ENCODE results near the gene MYO3B. TPM values are rescaled to one million over a fixed set of nuclear protein-coding genes. Genes with fewer than 3 reads are reported as not detected.

Gene MYO3B
- total and polyA plus RNA-seq, 2 donors from 2014 or later: 3.5 to 6.4 TPM

- intact Hi-C loops (cut with DNase I): no loop called here
Observed at GRCh38 chr2:170500104-170500503, 322.2 kb downstream of the MYO3B start.

GRCh38 chr2:170500770-170501169 lies 322.8 kb downstream of the MYO3B start:
- TF ChIP-seq CTCF (IDR thresholded peaks at IDR 0.05; ENCODE audit: borderline replicate concordance, extremely low read depth, insufficient read depth): no peak
- H3K9ac ChIP-seq (ENCODE audit: low read length in 3 of 3): no peak overlapping the region
- H3K4me3 ChIP-seq (ENCODE audit: low read length in 3 of 3): no peak overlapping the region
- no peak for DNase-seq
- no peak for FAIRE-seq
- H3K27ac ChIP-seq (ENCODE audit: low read depth in 2 of 2, low read length in 2 of 2): no peak overlapping the region
- intact Hi-C loops (cut with DNase I): no loop called here
- H3K27me3 ChIP-seq (ENCODE audit: control insufficient read depth, insufficient read depth, low read length): no peaks in the 10 kb centered on the region
- H3K36me3 ChIP-seq (ENCODE audit: control insufficient read depth in 2 of 3, insufficient read depth in 3 of 3, low read length in 3 of 3): no peaks in the 10 kb centered on the region
- no peaks in the 10 kb centered on the region for H3K9me3 ChIP-seq (ENCODE audit: control insufficient read depth in 2 of 3, insufficient read depth in 1 of 3, low read length in 3 of 3)
- H3K4me1 ChIP-seq (ENCODE audit: control insufficient read depth in 2 of 3, insufficient read depth in 2 of 3, low read depth in 1 of 3, low read length in 3 of 3): peaks cover 0 to 1% (median 0%) of the 10 kb centered on the region in 3 donors

More at GRCh38 chr2:170500104-170500503, 322.2 kb downstream of the MYO3B start:
- no peak for DNase-seq
- H3K36me3 ChIP-seq (ENCODE audit: control insufficient read depth in 2 of 3, insufficient read depth in 3 of 3, low read length in 3 of 3): no peaks in the 10 kb centered on the region
- no peaks in the 10 kb centered on the region for H3K4me1 ChIP-seq (ENCODE audit: control insufficient read depth in 2 of 3, insufficient read depth in 2 of 3, low read depth in 1 of 3, low read length in 3 of 3)
- no peak overlapping the region for H3K9ac ChIP-seq (ENCODE audit: low read length in 3 of 3)
- no peak for TF ChIP-seq CTCF (IDR thresholded peaks at IDR 0.05; ENCODE audit: borderline replicate concordance, extremely low read depth, insufficient read depth)
- no peak for FAIRE-seq
- H3K4me3 ChIP-seq (ENCODE audit: low read length in 3 of 3): no peak overlapping the region
- H3K27me3 ChIP-seq (ENCODE audit: control insufficient read depth, insufficient read depth, low read length): no peaks in the 10 kb centered on the region
- H3K9me3 ChIP-seq (ENCODE audit: control insufficient read depth in 2 of 3, insufficient read depth in 1 of 3, low read length in 3 of 3): no peaks in the 10 kb centered on the region
- H3K27ac ChIP-seq (ENCODE audit: low read depth in 2 of 2, low read length in 2 of 2): no peak overlapping the region

DNA sequence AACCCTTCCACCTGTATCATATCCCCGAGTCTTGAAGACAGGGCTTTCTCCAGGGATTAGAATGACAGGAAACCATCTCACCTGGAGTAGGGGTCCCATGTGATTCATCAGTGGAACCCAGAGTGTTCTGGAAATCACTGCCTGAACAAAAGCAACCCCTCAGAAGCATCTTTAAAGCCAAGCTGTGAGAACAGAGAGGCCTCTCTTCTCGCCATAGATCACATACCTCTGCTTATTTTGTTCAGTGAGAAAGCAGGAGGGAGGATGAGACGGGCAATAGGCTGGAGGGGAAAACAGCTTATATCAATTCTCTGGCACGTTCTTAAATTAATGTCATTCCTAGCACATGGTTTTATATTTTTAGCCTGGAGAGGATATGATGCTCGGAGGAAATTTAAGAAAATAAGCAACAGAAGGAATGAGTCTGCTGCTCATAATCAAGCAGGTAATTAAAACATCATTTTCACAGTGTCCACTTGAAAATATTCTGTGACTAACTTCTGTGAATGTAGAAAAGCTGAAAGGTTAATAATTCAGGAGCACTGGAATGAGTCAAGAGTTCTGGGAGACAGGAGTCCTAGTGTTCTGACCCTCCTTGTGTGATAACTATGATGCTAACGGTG lies 323.6 kb downstream of the MYO3B start:
- no peak overlapping the region for H3K27ac ChIP-seq (ENCODE audit: low read depth in 2 of 2, low read length in 2 of 2)
- intact Hi-C loops (cut with DNase I): no loop called here

More for the DNA sequence above, 323.6 kb downstream of the MYO3B start:
- TF ChIP-seq CTCF (IDR thresholded peaks at IDR 0.05; ENCODE audit: borderline replicate concordance, extremely low read depth, insufficient read depth): no peak
- H3K27me3 ChIP-seq (ENCODE audit: control insufficient read depth, insufficient read depth, low read length): no peaks in the 10 kb centered on the region
- no peak overlapping the region for H3K4me3 ChIP-seq (ENCODE audit: low read length in 3 of 3)
- no peaks in the 10 kb centered on the region for H3K9me3 ChIP-seq (ENCODE audit: control insufficient read depth in 2 of 3, insufficient read depth in 1 of 3, low read length in 3 of 3)
- FAIRE-seq (no peak), DNase-seq (no peak)
- H3K36me3 ChIP-seq (ENCODE audit: control insufficient read depth in 2 of 3, insufficient read depth in 3 of 3, low read length in 3 of 3): no peaks in the 10 kb centered on the region
- no peak overlapping the region for H3K9ac ChIP-seq (ENCODE audit: low read length in 3 of 3)
- H3K4me1 ChIP-seq (ENCODE audit: control insufficient read depth in 2 of 3, insufficient read depth in 2 of 3, low read depth in 1 of 3, low read length in 3 of 3): peaks cover 0 to 5% (median 0%) of the 10 kb centered on the region in 3 donors
